DND-41 (cell line): ENCODE data around the gene UBA3.

Source experiments
- ATAC-seq: fragments of 200-7000 bp; cut with Tn5 transposase; 3 replicates; pipeline ENCODE4 v1.9.1; 2021; ENCODE audit warnings: low read depth; ENCODE audit not compliant: insufficient read depth
- DNase-seq: peaks from one replicate; pipeline ENCODE4 v3.0.0-alpha.2; 2020
- H2AFZ ChIP-seq: 2 replicates; pipeline ENCODE4 v1.6.0; 2012; ENCODE audit warnings: low read depth, low read length
- H3K27ac ChIP-seq: 2 replicates; pipeline ENCODE4 v1.5.1; 2012; ENCODE audit warnings: low read length, inconsistent platforms
- H3K27me3 ChIP-seq: fragments of 200-600 bp; sonication (generic); 2 replicates; pipeline ENCODE4 v1.6.0; 2012; ENCODE audit warnings: low read length, mild to moderate bottlenecking, inconsistent platforms; ENCODE audit not compliant: insufficient read depth, poor library complexity
- H3K36me3 ChIP-seq: 2 replicates; pipeline ENCODE4 v1.5.1; 2012; ENCODE audit warnings: low read length, inconsistent platforms; ENCODE audit not compliant: insufficient read depth
- H3K4me1 ChIP-seq: 2 replicates; pipeline ENCODE4 v1.5.1; 2012; ENCODE audit warnings: mild to moderate bottlenecking, low read length; ENCODE audit not compliant: insufficient read depth
- H3K4me2 ChIP-seq: 2 replicates; pipeline ENCODE4 v1.6.0; 2012; ENCODE audit warnings: mild to moderate bottlenecking, moderate library complexity, low read length, inconsistent platforms; ENCODE audit not compliant: insufficient read depth
- H3K4me3 ChIP-seq, 2 experiments: fragments of 200-600 bp in 1 of 2; shearing (Covaris generic) in 1 of 2; 2 replicates each; pipeline ENCODE4 v1.5.1; 2012 to 2016; ENCODE audit warnings: inconsistent platforms in 2 of 2, low read length in 2 of 2, mild to moderate bottlenecking in 2 of 2, low read depth in 1 of 2, moderate library complexity in 1 of 2
- H3K79me2 ChIP-seq: 2 replicates; pipeline ENCODE4 v1.6.0; 2012; ENCODE audit warnings: low read length, inconsistent platforms; ENCODE audit not compliant: insufficient read depth
- H3K9ac ChIP-seq: 2 replicates; pipeline ENCODE4 v1.6.0; 2012; ENCODE audit warnings: low read depth, mild to moderate bottlenecking, inconsistent platforms, low read length, moderate library complexity
- H3K9me3 ChIP-seq: 2 replicates; pipeline ENCODE4 v1.5.1; 2012; ENCODE audit warnings: low read length, moderate library complexity, mild to moderate bottlenecking, inconsistent platforms; ENCODE audit not compliant: insufficient read depth, severe bottlenecking
- H4K20me1 ChIP-seq: 2 replicates; pipeline ENCODE4 v1.6.0; 2012; ENCODE audit warnings: low read length; ENCODE audit not compliant: insufficient read depth
- EZH2 ChIP-seq: IDR thresholded peaks from 3 replicates; pipeline ENCODE4 v1.6.1; 2012; ENCODE audit warnings: borderline replicate concordance, low read depth, mild to moderate bottlenecking, moderate library complexity, low read length, inconsistent platforms; ENCODE audit not compliant: severe bottlenecking
- TF ChIP-seq, protein P1 (sequence below): IDR thresholded peaks from 2 replicates; pipeline ENCODE4 v1.5.1; 2012; ENCODE audit warnings: borderline replicate concordance, low read length, moderate library complexity, mild to moderate bottlenecking; ENCODE audit not compliant: poor library complexity, severe bottlenecking; ENCODE audit errors: extremely low read depth

The UBA3 gene

DNA sequence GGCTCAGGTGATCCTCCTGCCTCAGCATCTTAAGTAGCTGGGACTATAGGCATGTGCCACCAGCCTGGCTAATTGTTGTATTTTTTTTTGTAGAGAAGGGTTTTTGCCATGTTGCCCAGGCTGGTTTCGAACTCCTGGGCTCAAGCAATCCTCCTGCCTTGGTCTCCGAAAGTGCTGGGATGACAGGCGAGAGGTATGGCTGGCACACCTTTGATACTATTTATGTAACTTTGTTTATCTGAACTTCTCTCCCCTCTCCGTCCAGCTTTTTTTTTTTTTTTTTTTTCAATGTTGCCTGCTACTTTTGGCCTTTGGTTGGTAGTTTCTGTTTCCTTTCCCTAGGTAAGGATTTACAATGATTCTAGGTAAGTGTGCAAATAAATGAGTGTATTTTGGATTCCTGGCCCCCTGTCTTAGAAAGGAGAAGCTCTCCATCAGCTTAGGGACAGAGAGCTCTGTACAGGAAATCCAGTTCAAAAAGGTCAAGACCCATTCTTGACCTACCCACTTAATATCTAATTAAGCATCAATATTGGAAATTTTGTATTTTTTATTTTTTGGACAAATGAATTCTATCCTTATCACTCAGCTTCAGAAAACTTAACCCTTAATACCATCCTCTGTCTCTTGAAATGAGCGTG lies 11.3 kb upstream of the UBA3 start:
- Histone ChIP-seq H3K27me3 (no peaks in the 10 kb centered on the region), H3K9me3 (no peaks in the 10 kb centered on the region), H3K4me3 (peak overlapping the region in 1 of 2 experiments; percentile 50; a peak in 2 of 4 replicates), H3K9ac (peak overlapping the region; percentile 54), H3K4me1 (peaks cover 67% of the 10 kb centered on the region), H4K20me1 (no peaks in the 10 kb centered on the region), H2AFZ (peak overlapping the region; percentile 71), H3K79me2 (peaks cover 89% of the 10 kb centered on the region), H3K27ac (peak overlapping the region; percentile 88), H3K36me3 (peaks cover 36% of the 10 kb centered on the region), H3K4me2 (peak overlapping the region; percentile 64)
- TF ChIP-seq EZH2: no peak
- TF ChIP-seq, protein P1, sequence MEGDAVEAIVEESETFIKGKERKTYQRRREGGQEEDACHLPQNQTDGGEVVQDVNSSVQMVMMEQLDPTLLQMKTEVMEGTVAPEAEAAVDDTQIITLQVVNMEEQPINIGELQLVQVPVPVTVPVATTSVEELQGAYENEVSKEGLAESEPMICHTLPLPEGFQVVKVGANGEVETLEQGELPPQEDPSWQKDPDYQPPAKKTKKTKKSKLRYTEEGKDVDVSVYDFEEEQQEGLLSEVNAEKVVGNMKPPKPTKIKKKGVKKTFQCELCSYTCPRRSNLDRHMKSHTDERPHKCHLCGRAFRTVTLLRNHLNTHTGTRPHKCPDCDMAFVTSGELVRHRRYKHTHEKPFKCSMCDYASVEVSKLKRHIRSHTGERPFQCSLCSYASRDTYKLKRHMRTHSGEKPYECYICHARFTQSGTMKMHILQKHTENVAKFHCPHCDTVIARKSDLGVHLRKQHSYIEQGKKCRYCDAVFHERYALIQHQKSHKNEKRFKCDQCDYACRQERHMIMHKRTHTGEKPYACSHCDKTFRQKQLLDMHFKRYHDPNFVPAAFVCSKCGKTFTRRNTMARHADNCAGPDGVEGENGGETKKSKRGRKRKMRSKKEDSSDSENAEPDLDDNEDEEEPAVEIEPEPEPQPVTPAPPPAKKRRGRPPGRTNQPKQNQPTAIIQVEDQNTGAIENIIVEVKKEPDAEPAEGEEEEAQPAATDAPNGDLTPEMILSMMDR: no peak
- ATAC-seq: peak; percentile 28
- no peak for DNase-seq

DNA sequence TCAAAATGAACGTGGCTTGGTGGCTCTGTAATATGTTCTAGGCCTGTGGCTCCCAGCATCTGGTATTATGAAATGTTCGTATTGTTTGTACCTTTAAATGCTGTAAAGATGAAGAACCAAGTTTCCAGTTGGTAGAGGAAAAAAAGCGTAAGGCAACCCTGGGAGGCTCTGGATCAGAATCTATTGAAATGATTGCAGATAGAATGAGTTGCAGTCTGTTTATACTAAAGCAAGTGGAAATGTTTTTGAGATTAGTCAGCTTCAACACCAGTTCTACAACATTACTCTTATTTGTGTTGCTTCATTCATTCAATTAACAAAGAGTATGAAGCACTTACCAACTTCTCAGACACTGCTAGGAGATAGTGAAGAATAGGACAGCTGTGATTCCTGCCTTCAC lies 9.9 kb upstream of the UBA3 start:
- no peak overlapping the region for H3K9ac ChIP-seq
- H3K4me1 ChIP-seq: peaks cover 71% of the 10 kb centered on the region
- H3K79me2 ChIP-seq: peaks cover 94% of the 10 kb centered on the region
- H3K36me3 ChIP-seq: peaks cover 32% of the 10 kb centered on the region
- H3K27me3 ChIP-seq: no peaks in the 10 kb centered on the region
- peak overlapping the region; percentile 16; the same call in 1 of the 2 replicates for H3K4me2 ChIP-seq
- H4K20me1 ChIP-seq: no peaks in the 10 kb centered on the region
- H3K9me3 ChIP-seq: no peaks in the 10 kb centered on the region
- no peak for TF ChIP-seq EZH2
- TF ChIP-seq, protein P1: no peak
- no peak overlapping the region for H3K27ac ChIP-seq
- ATAC-seq (no peak), DNase-seq (no peak)
- H2AFZ ChIP-seq: no peak overlapping the region
- H3K4me3 ChIP-seq: no peak overlapping the region

DNA sequence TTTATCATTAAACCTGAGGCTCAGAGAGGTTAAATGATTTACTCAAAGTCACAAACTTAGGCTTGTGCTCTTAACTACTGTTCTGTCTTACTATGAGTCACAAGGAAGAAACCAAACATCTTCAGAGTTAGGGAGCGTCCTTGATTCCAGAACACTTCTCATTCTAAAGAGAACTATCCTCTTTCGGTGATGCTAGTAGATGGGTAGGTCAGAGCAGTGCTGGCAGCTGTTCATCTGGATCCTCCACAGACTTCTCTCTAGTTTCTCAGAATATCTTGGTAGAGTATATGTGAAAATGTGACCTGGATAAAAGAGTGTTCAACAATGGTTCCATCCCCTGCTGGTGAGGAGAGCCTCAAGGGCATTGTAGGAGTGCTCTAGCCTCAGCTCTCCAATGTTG lies 7.9 kb upstream of the UBA3 start:
- Histone ChIP-seq H3K27me3 (no peaks in the 10 kb centered on the region), H3K79me2 (peaks cover 83% of the 10 kb centered on the region), H3K4me2 (peak overlapping the region; percentile 39; the same call in 1 of the 2 replicates), H3K9ac (no peak overlapping the region), H3K9me3 (no peaks in the 10 kb centered on the region), H3K36me3 (peaks cover 20% of the 10 kb centered on the region), H2AFZ (no peak overlapping the region), H3K4me3 (no peak overlapping the region; a peak in 1 of 4 replicates), H3K4me1 (peaks cover 83% of the 10 kb centered on the region), H3K27ac (no peak overlapping the region), H4K20me1 (no peaks in the 10 kb centered on the region)
- no peak for TF ChIP-seq EZH2
- ATAC-seq: no peak
- no peak for DNase-seq

- DNase-seq (no peak), ATAC-seq (no peak)
- Histone ChIP-seq H3K4me2 (peak overlapping the region; percentile 91), H3K36me3 (peaks cover 18% of the 10 kb centered on the region), H3K27me3 (no peaks in the 10 kb centered on the region), H3K9ac (peak overlapping the region; percentile 30; the same call in 1 of the 2 replicates), H3K79me2 (peaks cover 75% of the 10 kb centered on the region), H3K27ac (no peak overlapping the region), H3K9me3 (no peaks in the 10 kb centered on the region), H2AFZ (no peak overlapping the region), H4K20me1 (no peaks in the 10 kb centered on the region), H3K4me1 (peaks cover 83% of the 10 kb centered on the region), H3K4me3 (peak overlapping the region in 1 of 2 experiments; percentile 35; a peak in 1 of 4 replicates)
- no peak for TF ChIP-seq EZH2
- TF ChIP-seq, protein P1: no peak
Observed at GRCh38 chr3:69087030-69087791, 7.0 kb upstream of the UBA3 start.
